Nasal cavity respiratory epithelium epithelial cell of viscerocranial mucosa (primary cell): ENCODE measurements around the gene ACAT1. TPM values are rescaled to one million over a fixed set of nuclear protein-coding genes. Genes with fewer than 3 reads are reported as not detected.

Source experiments
- total RNA-seq: library from RNA; depleted of rRNA; stranded (reverse); fragments of >200 nt; gene quantifications from 2 replicates; pipeline ENCODE4 v1.2.3, GENCODE V29; 2014

ACAT1 gene
- 20.2 and 42.0 TPM in 2 replicates for total RNA-seq

GRCh38 chr11:108121274-108122155 is at the start of gene ACAT1:
Gene ACAT1 (plus strand): TSS chr11:108121567. CDS start chr11:108121607, 40 bp downstream.

Other genes with a start within 250 kb of the ACAT1 start
- not detected in 2 replicates for gene RAB39A, start 193.1 kb upstream of the ACAT1 start, total RNA-seq
- gene CUL5, start 112.7 kb upstream of the ACAT1 start, total RNA-seq = 40.9 and 41.0 TPM in 2 replicates
- 9.6 and 14.0 TPM in 2 replicates for gene NPAT, start 101.1 kb downstream of the ACAT1 start, total RNA-seq
- 58.1 and 87.6 TPM in 2 replicates for gene ATM, start 101.5 kb downstream of the ACAT1 start, total RNA-seq